K562 (cell line): ENCODE results near the gene EGR1. TPM values are rescaled to one million over a fixed set of nuclear protein-coding genes. Genes with fewer than 3 reads are reported as not detected.

ENCODE experiments used
- polyA plus RNA-seq, 8 experiments: library from polyadenylated mRNA; depleted of rRNA in 4 of 8; stranded (reverse) in 5 of 8; unstranded in 3 of 8; fragments of >200 nt; fragmentation: Nextera tagmentation in 2 of 8; fragmentation: Illumina TruSeq in 1 of 8; extraction: Ambion mirVana in 2 of 8; extraction: Trizol in 1 of 8; gene quantifications; 2 replicates each; pipeline versions ENCODE4 v1.2.1 to v1.2.3, GENCODE V29; 2011 to 2014; ENCODE audit warnings: inconsistent platforms in 1 of 8, missing spikeins in 1 of 8
- total RNA-seq, 7 experiments: library from RNA; depleted of rRNA in 6 of 7; stranded (reverse); fragments of >200 nt in 6 of 7; fragmentation: Illumina TruSeq in 2 of 7; extraction: Trizol in 2 of 7; gene quantifications; 2 replicates each; pipeline versions ENCODE4 v1.2.1 to v1.2.3, GENCODE V29; 2011 to 2021; ENCODE audit warnings: low replicate concordance in 1 of 7
- TF ChIP-seq, protein P1 (sequence below), 2 experiments: fragments of 450-650 bp in 1 of 2; sonication (generic) in 1 of 2; formaldehyde crosslinking in 1 of 2; IDR thresholded peaks; 2 replicates each; pipeline versions ENCODE4 v1.7.1 to v1.9.0; 2016 to 2022; ENCODE audit warnings: inconsistent platforms in 1 of 2, mild to moderate bottlenecking in 1 of 2, missing genetic modification reagents in 1 of 2

The EGR1 gene
- total and polyA plus RNA-seq, 9 of the 15 experiments (the other 6 are each of a cell fraction or from before 2014, with no cell fraction given) = 1.3 to 132 (median 21.5) TPM

DNA sequence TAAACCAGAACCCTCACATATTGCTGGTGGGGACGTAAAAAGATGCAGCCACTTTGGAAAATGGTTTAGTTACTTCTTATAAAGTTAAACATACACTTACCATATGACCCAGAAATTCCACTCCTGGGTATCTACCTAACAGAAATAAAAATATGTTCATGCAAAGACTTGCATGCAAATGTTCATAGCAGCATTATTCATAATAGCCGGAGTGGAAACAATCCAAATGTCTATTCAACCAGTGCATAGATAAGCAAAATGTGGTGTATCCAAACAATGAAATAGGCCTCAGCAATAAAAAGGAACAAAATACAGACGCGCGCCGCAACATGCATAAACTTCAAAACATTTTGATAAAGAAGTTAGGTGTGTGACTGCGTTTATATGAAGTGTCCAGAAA, 11.6 kb downstream of the EGR1 start (continued):
- TF ChIP-seq, protein P1, sequence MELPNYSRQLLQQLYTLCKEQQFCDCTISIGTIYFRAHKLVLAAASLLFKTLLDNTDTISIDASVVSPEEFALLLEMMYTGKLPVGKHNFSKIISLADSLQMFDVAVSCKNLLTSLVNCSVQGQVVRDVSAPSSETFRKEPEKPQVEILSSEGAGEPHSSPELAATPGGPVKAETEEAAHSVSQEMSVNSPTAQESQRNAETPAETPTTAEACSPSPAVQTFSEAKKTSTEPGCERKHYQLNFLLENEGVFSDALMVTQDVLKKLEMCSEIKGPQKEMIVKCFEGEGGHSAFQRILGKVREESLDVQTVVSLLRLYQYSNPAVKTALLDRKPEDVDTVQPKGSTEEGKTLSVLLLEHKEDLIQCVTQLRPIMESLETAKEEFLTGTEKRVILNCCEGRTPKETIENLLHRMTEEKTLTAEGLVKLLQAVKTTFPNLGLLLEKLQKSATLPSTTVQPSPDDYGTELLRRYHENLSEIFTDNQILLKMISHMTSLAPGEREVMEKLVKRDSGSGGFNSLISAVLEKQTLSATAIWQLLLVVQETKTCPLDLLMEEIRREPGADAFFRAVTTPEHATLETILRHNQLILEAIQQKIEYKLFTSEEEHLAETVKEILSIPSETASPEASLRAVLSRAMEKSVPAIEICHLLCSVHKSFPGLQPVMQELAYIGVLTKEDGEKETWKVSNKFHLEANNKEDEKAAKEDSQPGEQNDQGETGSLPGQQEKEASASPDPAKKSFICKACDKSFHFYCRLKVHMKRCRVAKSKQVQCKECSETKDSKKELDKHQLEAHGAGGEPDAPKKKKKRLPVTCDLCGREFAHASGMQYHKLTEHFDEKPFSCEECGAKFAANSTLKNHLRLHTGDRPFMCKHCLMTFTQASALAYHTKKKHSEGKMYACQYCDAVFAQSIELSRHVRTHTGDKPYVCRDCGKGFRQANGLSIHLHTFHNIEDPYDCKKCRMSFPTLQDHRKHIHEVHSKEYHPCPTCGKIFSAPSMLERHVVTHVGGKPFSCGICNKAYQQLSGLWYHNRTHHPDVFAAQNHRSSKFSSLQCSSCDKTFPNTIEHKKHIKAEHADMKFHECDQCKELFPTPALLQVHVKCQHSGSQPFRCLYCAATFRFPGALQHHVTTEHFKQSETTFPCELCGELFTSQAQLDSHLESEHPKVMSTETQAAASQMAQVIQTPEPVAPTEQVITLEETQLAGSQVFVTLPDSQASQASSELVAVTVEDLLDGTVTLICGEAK (IDR thresholded peaks at IDR 0.05) = no peak
- TF ChIP-seq, protein P1 (CRISPR knock-in tag; IDR thresholded peaks at IDR 0.05) = no peak
- TF ChIP-seq, all 486 proteins: peak for 2
